ENCODE results near the gene EIF4A2.
A peak's percentile ranks its signal among the peaks of the same experiment; 100 is the strongest.
"Not testable (repeated sequence)": the region's sequence is repeated elsewhere in the genome, so short reads cannot be mapped to it uniquely, and the experiment has no call there.

EIF4A2 gene

DNA sequence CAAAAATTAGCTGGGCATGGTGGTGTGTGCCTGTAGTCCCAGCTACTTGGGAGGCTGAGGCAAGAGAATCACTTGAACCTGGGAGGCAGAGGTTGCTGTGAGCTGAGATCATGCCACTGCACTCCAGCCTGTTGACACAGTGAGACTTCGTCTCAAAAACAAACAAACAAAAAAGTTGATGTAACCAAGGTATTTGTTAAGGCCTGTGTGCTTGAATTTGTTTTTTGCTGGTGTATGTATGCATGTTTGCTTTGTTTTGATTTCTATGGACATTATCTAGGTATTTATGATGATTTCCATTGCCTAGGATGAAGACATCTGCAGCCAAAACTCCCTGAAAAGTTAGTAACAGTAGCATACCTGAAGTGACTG lies 39.0 kb downstream of the EIF4A2 start:
- DNase-seq = not testable (repeated sequence)

DNA sequence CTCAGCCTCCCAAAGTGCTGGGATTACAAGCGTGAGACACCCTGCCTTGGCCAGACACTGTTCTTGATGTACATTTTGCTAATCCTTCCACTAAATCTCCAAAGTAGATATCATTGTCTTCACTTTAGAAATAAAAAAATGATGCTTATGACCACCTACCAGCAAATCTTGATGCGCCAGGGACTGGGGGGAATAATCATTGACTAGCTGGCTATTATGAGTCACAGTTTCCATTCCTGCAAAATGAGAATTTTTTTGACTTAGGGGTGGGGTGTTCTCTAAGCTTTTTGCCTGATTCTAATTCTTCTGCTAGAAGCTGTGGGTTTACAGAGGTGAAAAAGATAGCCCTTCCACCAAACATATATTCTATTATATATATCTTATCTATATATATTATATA lies 40.0 kb downstream of the EIF4A2 start:
- DNase-seq = no peak

DNA sequence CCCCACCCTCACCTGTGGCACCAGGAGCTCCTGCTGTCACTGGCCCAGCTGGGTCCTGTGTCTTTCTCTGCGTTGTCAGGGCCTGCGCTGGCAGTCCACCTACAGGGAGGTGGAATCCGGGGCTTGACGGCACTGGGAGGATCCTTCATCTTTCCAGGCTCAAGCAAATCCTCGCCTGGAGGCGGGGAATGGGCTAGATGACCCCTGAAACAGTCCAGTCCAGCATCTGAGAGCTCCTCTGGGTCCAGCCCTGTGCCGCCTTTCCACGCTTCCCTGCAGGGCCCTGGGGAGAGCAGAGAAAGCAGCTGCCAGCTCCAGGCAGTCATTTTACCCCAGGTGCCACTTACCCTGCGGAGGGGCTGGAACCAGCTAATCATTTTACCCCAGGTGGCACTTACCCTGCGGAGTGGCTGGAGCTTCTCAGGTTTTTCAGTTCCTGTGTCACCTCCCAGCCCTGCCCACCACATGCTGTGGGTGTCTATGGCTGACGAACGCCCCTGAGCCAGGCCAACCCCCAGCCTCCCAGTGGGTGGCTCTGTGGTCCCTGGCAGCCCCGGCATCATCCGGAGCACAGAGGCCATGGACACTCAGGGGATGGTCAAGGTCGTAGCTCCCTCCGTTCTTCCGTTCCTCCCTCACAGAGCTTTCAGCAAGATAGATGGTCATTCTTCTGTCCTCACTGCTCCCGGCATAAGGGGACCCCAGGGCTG lies 41.2 kb downstream of the EIF4A2 start:
- DNase-seq = no peak

DNA sequence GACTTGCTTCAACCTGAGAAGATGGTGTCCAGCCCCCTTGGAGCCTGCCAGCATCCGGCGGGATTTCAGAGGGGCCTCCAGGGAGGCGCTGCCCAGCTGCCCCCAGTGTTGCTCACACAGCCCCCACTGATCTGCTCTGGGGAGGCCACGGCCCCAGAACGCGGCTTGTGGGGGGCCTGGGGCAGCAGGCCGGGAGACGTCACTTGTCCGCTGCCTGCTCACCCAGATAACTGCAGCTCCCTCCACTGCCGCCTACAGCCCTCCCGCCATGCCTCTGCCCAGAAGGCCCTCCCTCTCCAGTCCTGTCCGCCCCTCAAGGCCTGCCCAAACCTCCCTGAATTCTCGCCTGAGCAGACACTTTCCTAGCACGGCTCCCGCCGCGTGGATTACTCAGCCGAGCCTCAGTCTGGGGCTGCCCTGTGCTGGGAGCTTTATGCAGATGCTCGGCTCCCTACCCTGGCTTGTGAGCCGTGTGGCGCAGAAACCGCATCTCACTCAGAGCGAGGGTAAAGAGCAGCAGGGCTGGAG lies 42.0 kb downstream of the EIF4A2 start:
- DNase-seq = no peak

DNA sequence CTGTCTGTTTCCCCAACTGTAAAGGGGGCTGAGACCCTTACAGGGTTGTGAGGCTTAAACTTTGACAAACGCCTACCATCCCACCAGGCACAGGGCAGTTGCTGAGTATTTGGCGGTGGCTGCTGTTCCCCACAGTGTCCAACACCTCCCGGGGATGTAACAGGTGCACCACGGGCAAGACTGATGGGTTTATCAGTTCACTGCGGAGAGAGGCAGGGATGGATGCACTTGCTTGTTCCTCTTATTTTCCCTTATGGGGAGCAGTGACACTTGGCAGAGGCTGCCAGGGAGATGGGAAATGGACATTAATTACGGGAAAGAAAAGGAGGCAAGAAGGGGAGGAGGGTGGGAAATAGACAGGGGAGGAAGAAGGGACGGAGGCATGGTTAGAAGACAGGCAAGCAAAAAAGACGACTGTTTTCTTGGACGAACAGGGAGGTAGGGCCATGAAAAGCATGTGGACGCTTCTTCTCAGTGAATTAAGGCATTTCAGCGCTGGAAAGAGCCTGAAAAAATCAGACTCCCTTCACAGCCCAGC lies 42.6 kb downstream of the EIF4A2 start:
- no peak for DNase-seq

DNA sequence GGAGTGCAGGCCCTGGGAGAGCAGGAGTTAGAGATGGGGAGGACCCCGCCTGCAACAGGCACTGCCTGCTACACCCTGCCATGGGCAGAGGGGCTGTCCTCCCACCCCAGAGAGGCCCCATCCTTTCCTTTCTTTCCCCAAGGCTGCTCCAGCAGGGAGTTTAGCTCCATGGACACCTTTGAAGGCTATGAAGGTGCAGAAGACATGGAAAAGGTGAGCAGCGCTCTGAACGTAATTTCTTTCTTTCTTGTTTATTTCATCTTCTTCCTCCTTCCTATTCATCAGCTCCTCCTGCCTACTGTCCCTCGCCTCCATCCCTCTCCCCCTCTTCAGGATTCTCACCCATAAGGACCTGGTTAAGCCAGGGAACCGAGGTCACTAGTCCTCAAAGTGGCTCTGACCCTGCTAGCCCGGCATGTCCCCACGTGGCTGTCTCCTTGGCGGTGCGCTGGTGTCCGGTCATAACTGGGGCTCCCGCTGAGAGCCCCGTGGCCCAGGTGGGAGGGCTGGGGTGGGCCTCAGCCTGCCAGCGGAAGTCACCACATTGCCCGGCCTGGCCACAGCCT lies 43.1 kb downstream of the EIF4A2 start:
- no peak for DNase-seq

DNA sequence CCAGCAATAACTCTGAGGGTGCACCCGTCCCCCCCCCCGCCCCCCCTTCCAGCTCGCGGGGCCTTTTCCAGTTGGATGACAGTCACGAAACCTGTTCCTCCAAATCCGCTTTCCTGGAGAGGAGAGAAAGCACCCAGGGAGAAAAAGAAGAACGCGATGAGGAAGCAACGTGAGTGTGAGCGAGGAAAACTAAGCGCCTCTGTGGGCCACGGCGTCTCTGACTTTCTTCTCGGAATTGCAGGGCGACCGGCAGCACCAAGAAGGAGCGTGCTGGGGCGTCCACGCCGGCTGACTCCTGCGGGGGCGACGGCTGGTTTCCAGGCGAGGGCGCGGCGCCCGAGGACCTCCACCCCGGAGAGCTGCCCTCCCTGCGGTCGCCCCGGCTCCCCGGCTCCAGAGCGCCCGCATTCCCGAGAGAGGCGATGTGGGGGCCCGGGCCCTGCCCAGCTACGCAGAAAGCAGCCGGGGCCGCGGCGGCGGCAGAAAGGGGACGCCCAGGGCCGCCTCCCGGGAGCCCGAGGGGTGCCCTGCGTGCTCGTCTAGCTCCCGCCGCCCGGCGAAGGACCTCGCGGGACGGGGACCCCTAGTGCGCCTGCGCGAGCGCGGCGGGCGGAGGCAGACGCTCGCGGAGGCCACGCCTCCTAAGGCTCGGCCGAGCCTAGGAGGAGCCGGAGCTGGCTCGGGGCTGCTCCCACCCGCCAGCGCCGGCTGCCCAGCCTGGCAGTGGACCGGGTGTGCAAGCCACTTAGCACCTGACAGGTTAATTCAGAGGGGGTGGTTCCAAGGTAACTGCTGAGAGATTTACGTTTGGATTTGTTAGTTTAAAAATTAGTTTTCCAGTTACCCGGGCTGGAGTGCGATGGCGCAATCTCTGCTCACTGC lies 43.8 kb downstream of the EIF4A2 start:
- peak; percentile 92 for DNase-seq

DNA sequence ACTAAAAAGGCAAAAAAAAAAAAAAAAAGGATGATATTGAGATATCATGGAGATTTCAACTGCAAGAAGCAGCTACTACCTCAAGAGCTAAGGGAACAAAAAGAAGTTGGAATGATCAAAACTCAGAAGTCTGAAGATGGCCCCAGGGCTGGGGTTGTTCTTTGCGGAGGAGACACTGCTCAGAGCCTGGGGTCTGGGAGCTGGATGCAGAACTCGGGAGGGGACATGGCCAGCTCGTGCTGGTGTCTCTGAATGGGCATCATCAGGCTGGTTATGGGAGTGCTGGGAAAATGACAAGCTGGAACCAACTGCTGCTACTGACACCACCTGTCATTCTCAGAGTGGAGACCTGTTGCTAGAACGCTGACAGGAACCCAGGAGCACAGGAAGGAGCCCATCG lies 45.0 kb downstream of the EIF4A2 start:
- DNase-seq = no peak

DNA sequence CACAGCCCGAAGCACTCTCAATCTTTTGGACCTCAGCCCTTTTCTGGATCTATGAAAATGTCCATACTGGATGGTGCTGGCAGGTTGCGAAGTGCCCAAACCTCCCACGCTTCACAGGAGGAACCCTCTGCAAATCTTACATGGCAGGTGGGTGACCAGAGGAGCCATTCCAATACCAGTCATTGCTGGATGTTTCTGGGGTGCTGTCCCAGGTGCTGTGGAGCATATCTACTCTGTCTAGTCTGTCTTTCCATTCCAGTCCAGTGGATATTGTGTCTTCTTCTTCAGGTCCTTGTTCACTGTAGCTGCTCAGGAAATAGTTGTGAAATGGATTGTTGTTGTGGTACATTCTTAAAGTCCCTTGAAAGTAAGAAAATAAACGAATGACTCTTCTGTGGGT lies 48.4 kb downstream of the EIF4A2 start:
- no peak for DNase-seq

DNA sequence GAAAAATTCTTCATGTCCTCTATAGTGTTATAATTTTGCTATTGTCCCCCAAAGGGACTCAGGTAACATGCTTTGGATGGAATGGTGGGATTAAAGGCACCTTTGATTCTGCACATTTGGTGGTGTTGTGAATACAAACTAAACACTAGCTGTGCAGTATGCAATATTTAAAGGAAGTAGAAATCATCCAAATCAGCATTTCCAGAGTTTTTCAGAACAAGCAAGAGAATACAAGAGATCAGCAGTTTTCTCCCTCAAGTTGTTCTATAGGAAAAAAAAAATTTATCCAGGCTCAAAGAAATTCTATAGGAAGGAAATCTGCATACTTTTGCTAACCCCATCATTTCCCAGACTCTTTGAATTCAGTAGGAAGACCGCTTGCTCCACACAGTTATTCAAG lies 48.9 kb downstream of the EIF4A2 start:
- no peak for DNase-seq
